Measurements from ENCODE around the gene TMPRSS4. TPM values are rescaled to one million over a fixed set of nuclear protein-coding genes. Genes with fewer than 3 reads are reported as not detected.

TMPRSS4 gene
- total RNA-seq, 1 experiment from 2014 or later, result not detected

DNA sequence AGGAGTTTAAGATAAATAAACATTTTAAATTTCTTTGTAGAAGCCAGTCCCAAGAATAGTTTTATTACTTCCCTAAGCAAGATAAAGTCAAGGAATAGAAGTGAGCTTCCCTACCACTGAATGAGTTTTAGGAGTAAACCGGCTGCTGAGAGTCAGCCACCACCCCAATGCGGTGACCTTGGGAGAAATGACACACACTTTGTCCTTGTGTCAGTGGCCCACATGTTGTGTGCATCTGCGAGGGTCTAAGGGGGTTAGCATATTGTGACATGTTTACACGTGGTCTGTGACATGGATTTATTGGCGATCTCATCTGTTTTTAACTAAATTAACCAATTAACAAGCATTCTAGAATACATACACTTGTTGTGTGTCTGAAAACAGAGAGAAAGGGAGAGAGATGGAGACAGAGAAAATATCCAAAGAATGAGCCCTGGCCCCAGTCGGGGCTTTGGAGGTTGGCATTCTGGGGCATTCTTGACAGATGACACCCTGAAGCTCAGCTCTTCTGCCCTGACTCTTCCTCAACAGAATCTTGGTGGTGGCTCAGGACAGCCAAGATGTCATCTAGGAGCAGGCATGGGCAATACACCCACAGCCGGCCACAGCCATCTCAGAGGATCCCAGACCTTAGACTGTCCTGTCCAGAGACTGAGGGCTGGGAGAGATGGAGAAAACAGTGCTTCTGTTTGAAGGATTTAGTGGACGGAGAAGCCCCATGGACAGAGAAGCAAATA, 29.7 kb upstream of the TMPRSS4 start:
- TF ChIP-seq, protein P1, sequence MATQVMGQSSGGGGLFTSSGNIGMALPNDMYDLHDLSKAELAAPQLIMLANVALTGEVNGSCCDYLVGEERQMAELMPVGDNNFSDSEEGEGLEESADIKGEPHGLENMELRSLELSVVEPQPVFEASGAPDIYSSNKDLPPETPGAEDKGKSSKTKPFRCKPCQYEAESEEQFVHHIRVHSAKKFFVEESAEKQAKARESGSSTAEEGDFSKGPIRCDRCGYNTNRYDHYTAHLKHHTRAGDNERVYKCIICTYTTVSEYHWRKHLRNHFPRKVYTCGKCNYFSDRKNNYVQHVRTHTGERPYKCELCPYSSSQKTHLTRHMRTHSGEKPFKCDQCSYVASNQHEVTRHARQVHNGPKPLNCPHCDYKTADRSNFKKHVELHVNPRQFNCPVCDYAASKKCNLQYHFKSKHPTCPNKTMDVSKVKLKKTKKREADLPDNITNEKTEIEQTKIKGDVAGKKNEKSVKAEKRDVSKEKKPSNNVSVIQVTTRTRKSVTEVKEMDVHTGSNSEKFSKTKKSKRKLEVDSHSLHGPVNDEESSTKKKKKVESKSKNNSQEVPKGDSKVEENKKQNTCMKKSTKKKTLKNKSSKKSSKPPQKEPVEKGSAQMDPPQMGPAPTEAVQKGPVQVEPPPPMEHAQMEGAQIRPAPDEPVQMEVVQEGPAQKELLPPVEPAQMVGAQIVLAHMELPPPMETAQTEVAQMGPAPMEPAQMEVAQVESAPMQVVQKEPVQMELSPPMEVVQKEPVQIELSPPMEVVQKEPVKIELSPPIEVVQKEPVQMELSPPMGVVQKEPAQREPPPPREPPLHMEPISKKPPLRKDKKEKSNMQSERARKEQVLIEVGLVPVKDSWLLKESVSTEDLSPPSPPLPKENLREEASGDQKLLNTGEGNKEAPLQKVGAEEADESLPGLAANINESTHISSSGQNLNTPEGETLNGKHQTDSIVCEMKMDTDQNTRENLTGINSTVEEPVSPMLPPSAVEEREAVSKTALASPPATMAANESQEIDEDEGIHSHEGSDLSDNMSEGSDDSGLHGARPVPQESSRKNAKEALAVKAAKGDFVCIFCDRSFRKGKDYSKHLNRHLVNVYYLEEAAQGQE (IDR thresholded peaks at IDR 0.05; ENCODE audit: insufficient read depth in 1 of 2, low read depth in 2 of 2, low read length in 1 of 2), result no peak
- TF ChIP-seq, protein P2, sequence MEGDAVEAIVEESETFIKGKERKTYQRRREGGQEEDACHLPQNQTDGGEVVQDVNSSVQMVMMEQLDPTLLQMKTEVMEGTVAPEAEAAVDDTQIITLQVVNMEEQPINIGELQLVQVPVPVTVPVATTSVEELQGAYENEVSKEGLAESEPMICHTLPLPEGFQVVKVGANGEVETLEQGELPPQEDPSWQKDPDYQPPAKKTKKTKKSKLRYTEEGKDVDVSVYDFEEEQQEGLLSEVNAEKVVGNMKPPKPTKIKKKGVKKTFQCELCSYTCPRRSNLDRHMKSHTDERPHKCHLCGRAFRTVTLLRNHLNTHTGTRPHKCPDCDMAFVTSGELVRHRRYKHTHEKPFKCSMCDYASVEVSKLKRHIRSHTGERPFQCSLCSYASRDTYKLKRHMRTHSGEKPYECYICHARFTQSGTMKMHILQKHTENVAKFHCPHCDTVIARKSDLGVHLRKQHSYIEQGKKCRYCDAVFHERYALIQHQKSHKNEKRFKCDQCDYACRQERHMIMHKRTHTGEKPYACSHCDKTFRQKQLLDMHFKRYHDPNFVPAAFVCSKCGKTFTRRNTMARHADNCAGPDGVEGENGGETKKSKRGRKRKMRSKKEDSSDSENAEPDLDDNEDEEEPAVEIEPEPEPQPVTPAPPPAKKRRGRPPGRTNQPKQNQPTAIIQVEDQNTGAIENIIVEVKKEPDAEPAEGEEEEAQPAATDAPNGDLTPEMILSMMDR (IDR thresholded peaks at IDR 0.05), result no peak
- TF ChIP-seq SIN3A (IDR thresholded peaks at IDR 0.05; ENCODE audit: borderline replicate concordance, insufficient read depth, low read depth, low read length) (no peak), POLR2AphosphoS5 (IDR thresholded peaks at IDR 0.05; ENCODE audit: low read depth, low read length) (no peak), TCF7L2 (IDR thresholded peaks at IDR 0.05; ENCODE audit: low read depth, low read length) (no peak)
- no peak overlapping the region for H3K27ac ChIP-seq (ENCODE audit: low read length)
- in situ Hi-C loops (cut with HindIII; ENCODE audit: low pct_unique_long_range_greater_than_20kb, low sequenced_read_pairs), result no loop called here
- ChIA-PET CTCF (interaction anchor here (0.6 kb wide), 1 partner anchor 79 kb away, joined by 7 read pairs; no protein-coding TSS in a partner anchor), POLR2A (no interaction called here)
- ATAC-seq (no peak), DNase-seq (ENCODE audit: low read depth, low spot score) (no peak)
- H3K4me3 ChIP-seq (ENCODE audit: low read depth in 2 of 2, low read length in 2 of 2), result no peak overlapping the region
- H3K9me3 ChIP-seq (ENCODE audit: control insufficient read depth, insufficient read depth, low read depth, low read length), result no peaks in the 10 kb centered on the region
- no peaks in the 10 kb centered on the region for H3K4me1 ChIP-seq (ENCODE audit: control insufficient read depth, insufficient read depth, low read length)
- H3K27me3 ChIP-seq (ENCODE audit: control insufficient read depth, insufficient read depth, low read length), result peaks cover 35% of the 10 kb centered on the region
- no TSS peak for BruUV-seq (replicated peaks)
- H3K36me3 ChIP-seq (ENCODE audit: control insufficient read depth, insufficient read depth, low read length), result no peaks in the 10 kb centered on the region
- intact Hi-C loops (cut with micrococcal nuclease; ENCODE audit: unreplicated experiment), result no loop called here

DNA sequence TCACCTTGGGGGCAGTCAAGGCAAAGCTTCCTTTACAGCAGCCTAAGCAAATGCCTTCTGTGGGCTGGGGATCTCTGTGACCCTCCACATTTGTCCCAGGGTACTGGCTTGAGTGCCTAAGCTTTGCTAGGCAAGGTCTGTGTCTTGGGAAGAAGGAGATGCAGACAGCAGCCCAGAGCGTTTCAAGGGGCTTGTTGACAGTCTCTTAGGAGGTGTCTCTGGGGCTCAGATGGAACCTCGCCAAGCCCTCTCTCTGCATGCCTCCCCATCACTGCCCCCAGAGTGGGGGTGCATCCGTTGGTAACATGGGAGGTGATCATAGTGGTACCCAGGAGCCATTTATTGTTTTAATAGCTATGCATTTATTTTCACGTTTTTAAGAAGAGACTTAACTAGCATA, 29.1 kb upstream of the TMPRSS4 start:
- no peaks in the 10 kb centered on the region for H3K9me3 ChIP-seq (ENCODE audit: control insufficient read depth, insufficient read depth, low read depth, low read length)
- DNase-seq (ENCODE audit: low read depth, low spot score) (no peak), ATAC-seq (no peak)
- TF ChIP-seq SIN3A (IDR thresholded peaks at IDR 0.05; ENCODE audit: borderline replicate concordance, insufficient read depth, low read depth, low read length) (no peak), TCF7L2 (IDR thresholded peaks at IDR 0.05; ENCODE audit: low read depth, low read length) (no peak), POLR2AphosphoS5 (IDR thresholded peaks at IDR 0.05; ENCODE audit: low read depth, low read length) (no peak)
- TF ChIP-seq, protein P1 (IDR thresholded peaks at IDR 0.05; ENCODE audit: insufficient read depth in 1 of 2, low read depth in 2 of 2, low read length in 1 of 2), result no peak
- TF ChIP-seq, protein P2 (IDR thresholded peaks at IDR 0.05), result no peak
- H3K4me1 ChIP-seq (ENCODE audit: control insufficient read depth, insufficient read depth, low read length), result no peaks in the 10 kb centered on the region
- peaks cover 33% of the 10 kb centered on the region for H3K27me3 ChIP-seq (ENCODE audit: control insufficient read depth, insufficient read depth, low read length)
- no peaks in the 10 kb centered on the region for H3K36me3 ChIP-seq (ENCODE audit: control insufficient read depth, insufficient read depth, low read length)
- no peak overlapping the region for H3K4me3 ChIP-seq (ENCODE audit: low read depth in 2 of 2, low read length in 2 of 2)
- no TSS peak for BruUV-seq (replicated peaks)
- intact Hi-C loops (cut with micrococcal nuclease; ENCODE audit: unreplicated experiment) (no loop called here), in situ Hi-C loops (cut with HindIII; ENCODE audit: low pct_unique_long_range_greater_than_20kb, low sequenced_read_pairs) (no loop called here)
- ChIA-PET POLR2A (no interaction called here), CTCF (no interaction called here)
- H3K27ac ChIP-seq (ENCODE audit: low read length), result no peak overlapping the region

Data from Panc1 (cell line).